Neuron (in vitro differentiated cells): ENCODE results near the gene BTN1A1.
"Not testable (repeated sequence)": the region's sequence is repeated elsewhere in the genome, so short reads cannot be mapped to it uniquely, and the experiment has no call there.

Experiments
- H2AFZ ChIP-seq: one replicate; pipeline ENCODE4 v1.6.1; 2013; ENCODE audit warnings: low read depth, mild to moderate bottlenecking, inconsistent platforms, low read length, moderate library complexity
- H3K27me3 ChIP-seq: one replicate; pipeline ENCODE4 v1.6.1; 2013; ENCODE audit warnings: low read length; ENCODE audit not compliant: insufficient read depth
- H3K36me3 ChIP-seq: one replicate; pipeline ENCODE4 v1.6.1; 2013; ENCODE audit warnings: low read length; ENCODE audit not compliant: insufficient read depth
- H3K4me1 ChIP-seq: one replicate; pipeline ENCODE4 v1.6.1; 2013; ENCODE audit warnings: low read length; ENCODE audit not compliant: insufficient read depth
- H3K4me3 ChIP-seq: 2 replicates; pipeline ENCODE4 v1.5.1; 2013; ENCODE audit warnings: mild to moderate bottlenecking, low read length, moderate library complexity
- H3K9me3 ChIP-seq: one replicate; pipeline ENCODE4 v1.6.1; 2013; ENCODE audit warnings: low read length

The BTN1A1 gene

GRCh38 chr6:26500102-26500501 is at the start of gene BTN1A1:
BTN1A1 (plus strand) TSS chr6:26500303; CDS start chr6:26501287, 984 bp downstream.
- Histone ChIP-seq H3K9me3 (peaks cover 2% of the 10 kb centered on the region), H3K4me3 (no peak within 1 kb of the TSS), H3K4me1 (no peaks in the 10 kb centered on the region), H2AFZ (no peak within 1 kb of the TSS), H3K27me3 (peaks cover 37% of the 10 kb centered on the region), H3K36me3 (no peaks in the 10 kb centered on the region)

- no peaks in the 10 kb centered on the region for H3K36me3 ChIP-seq
- no peak overlapping the region for H3K4me3 ChIP-seq
- no peaks in the 10 kb centered on the region for H3K27me3 ChIP-seq
- no peaks in the 10 kb centered on the region for H3K9me3 ChIP-seq
- peaks cover 4% of the 10 kb centered on the region for H3K4me1 ChIP-seq
- no peak overlapping the region for H2AFZ ChIP-seq
Observed at GRCh38 chr6:26452631-26453235, 47.4 kb upstream of the BTN1A1 start.

GRCh38 chr6:26454631-26455030 is 45.5 kb upstream of the BTN1A1 start:
- no peaks in the 10 kb centered on the region for H3K9me3 ChIP-seq
- peaks cover 12% of the 10 kb centered on the region for H3K4me1 ChIP-seq
- H2AFZ ChIP-seq, result no peak overlapping the region
- H3K36me3 ChIP-seq, result peaks cover 7% of the 10 kb centered on the region
- H3K27me3 ChIP-seq, result no peaks in the 10 kb centered on the region
- H3K4me3 ChIP-seq, result no peak overlapping the region

GRCh38 chr6:26455357-26455970 is 44.6 kb upstream of the BTN1A1 start:
- Histone ChIP-seq H3K27me3 (no peaks in the 10 kb centered on the region), H3K9me3 (no peaks in the 10 kb centered on the region), H3K36me3 (peaks cover 13% of the 10 kb centered on the region), H3K4me3 (no peak overlapping the region), H2AFZ (no peak overlapping the region), H3K4me1 (peaks cover 13% of the 10 kb centered on the region)

GRCh38 chr6:26457264-26457805 is 42.8 kb upstream of the BTN1A1 start:
- H2AFZ ChIP-seq, result peak overlapping the region; percentile 95
- peaks cover 19% of the 10 kb centered on the region for H3K4me1 ChIP-seq
- peak overlapping the region; percentile 80 for H3K4me3 ChIP-seq
- peaks cover 26% of the 10 kb centered on the region for H3K36me3 ChIP-seq
- H3K27me3 ChIP-seq, result no peaks in the 10 kb centered on the region
- H3K9me3 ChIP-seq, result no peaks in the 10 kb centered on the region

- H3K4me1 ChIP-seq, result peaks cover 19% of the 10 kb centered on the region
- H3K9me3 ChIP-seq, result no peaks in the 10 kb centered on the region
- peaks cover 33% of the 10 kb centered on the region for H3K36me3 ChIP-seq
- H3K27me3 ChIP-seq, result no peaks in the 10 kb centered on the region
- H3K4me3 ChIP-seq, result peak within 1 kb of the TSS; percentile 80
- H2AFZ ChIP-seq, result peak within 1 kb of the TSS; percentile 95
Observed at GRCh38 chr6:26457806-26458688, 42.1 kb upstream of the BTN1A1 start, which contains the start of gene BTN2A1. BTN2A1 (plus strand) TSS chr6:26457955; CDS start chr6:26458637, 682 bp downstream.

- H3K4me1 ChIP-seq, result peaks cover 19% of the 10 kb centered on the region
- peak overlapping the region; percentile 80 for H3K4me3 ChIP-seq
Observed at GRCh38 chr6:26459023-26459810, 40.9 kb upstream of the BTN1A1 start.

GRCh38 chr6:26461353-26461752 is 38.8 kb upstream of the BTN1A1 start:
- H2AFZ ChIP-seq, H3K27me3 ChIP-seq, H3K9me3 ChIP-seq, H3K4me3 ChIP-seq: not testable (repeated sequence)
- Histone ChIP-seq H3K4me1 (peaks cover 19% of the 10 kb centered on the region), H3K36me3 (peaks cover 67% of the 10 kb centered on the region)

More at GRCh38 chr6:26459023-26459810, 40.9 kb upstream of the BTN1A1 start:
- no peak overlapping the region for H2AFZ ChIP-seq
- H3K36me3 ChIP-seq, result peaks cover 45% of the 10 kb centered on the region
- no peaks in the 10 kb centered on the region for H3K9me3 ChIP-seq
- H3K27me3 ChIP-seq, result no peaks in the 10 kb centered on the region

GRCh38 chr6:26464014-26464413 is 36.1 kb upstream of the BTN1A1 start:
- peaks cover 13% of the 10 kb centered on the region for H3K4me1 ChIP-seq
- H3K4me3 ChIP-seq, result no peak overlapping the region
- H3K36me3 ChIP-seq, result peaks cover 91% of the 10 kb centered on the region
- H2AFZ ChIP-seq, result no peak overlapping the region
- H3K9me3 ChIP-seq, result no peaks in the 10 kb centered on the region
- H3K27me3 ChIP-seq, result no peaks in the 10 kb centered on the region

GRCh38 chr6:26464416-26465131 is 35.5 kb upstream of the BTN1A1 start:
- no peak overlapping the region for H3K4me3 ChIP-seq
- H3K27me3 ChIP-seq, result no peaks in the 10 kb centered on the region
- peaks cover 7% of the 10 kb centered on the region for H3K4me1 ChIP-seq
- peaks cover 88% of the 10 kb centered on the region for H3K36me3 ChIP-seq
- no peak overlapping the region for H2AFZ ChIP-seq
- H3K9me3 ChIP-seq, result no peaks in the 10 kb centered on the region

GRCh38 chr6:26465776-26466175 is 34.3 kb upstream of the BTN1A1 start:
- H3K9me3 ChIP-seq, result no peaks in the 10 kb centered on the region
- H2AFZ ChIP-seq, result no peak overlapping the region
- no peaks in the 10 kb centered on the region for H3K27me3 ChIP-seq
- H3K36me3 ChIP-seq, result peaks cover 79% of the 10 kb centered on the region
- H3K4me3 ChIP-seq, result no peak overlapping the region
- peaks cover 4% of the 10 kb centered on the region for H3K4me1 ChIP-seq

GRCh38 chr6:26468829-26469228 is 31.3 kb upstream of the BTN1A1 start:
- H2AFZ ChIP-seq, result no peak overlapping the region
- no peak overlapping the region for H3K4me3 ChIP-seq
- H3K36me3 ChIP-seq, result peaks cover 53% of the 10 kb centered on the region
- H3K27me3 ChIP-seq, result no peaks in the 10 kb centered on the region
- no peaks in the 10 kb centered on the region for H3K4me1 ChIP-seq
- no peaks in the 10 kb centered on the region for H3K9me3 ChIP-seq
